Ascending aorta (tissue), 2 donors: ENCODE results near the gene PATJ. TPM values are rescaled to one million over a fixed set of nuclear protein-coding genes. Genes with fewer than 3 reads are reported as not detected.

Experiments used
- DNase-seq, 2 donors: peaks; one replicate each; pipeline ENCODE4 v3.0.0-alpha.2; 2019; ENCODE audit warnings: low spot score in 2 of 2
- H3K27ac ChIP-seq, 2 donors: fragments of 200-600 bp; sonication (generic); one replicate each; pipeline ENCODE4 v1.5.1; 2016 to 2017; ENCODE audit warnings: mild to moderate bottlenecking in 1 of 2
- H3K27me3 ChIP-seq: fragments of 200-600 bp; sonication (generic); one replicate; pipeline ENCODE4 v1.5.1; 2017
- H3K36me3 ChIP-seq, 2 donors: fragments of 200-600 bp; sonication (generic); one replicate each; pipeline ENCODE4 v1.5.1; 2016
- H3K4me1 ChIP-seq, 2 donors: fragments of 200-600 bp; sonication (generic); one replicate each; pipeline ENCODE4 v1.5.1; 2016 to 2017; ENCODE audit warnings: mild to moderate bottlenecking in 1 of 2
- H3K4me3 ChIP-seq, 2 donors: fragments of 200-600 bp; sonication (generic); one replicate each; pipeline ENCODE4 v1.5.1; 2016 to 2017; ENCODE audit warnings: mild to moderate bottlenecking in 1 of 2
- H3K9me3 ChIP-seq, 2 donors: fragments of 200-600 bp; sonication (generic); one replicate each; pipeline ENCODE4 v1.5.1; 2016
- intact Hi-C: fragments of 100-400 bp; cut with DNase I; formaldehyde crosslinking; loops from one replicate; pipeline ENCODE4 v1.15.1; 2023
- total RNA-seq: library from RNA; depleted of rRNA; stranded (reverse); fragments of >200 nt; gene quantifications from one replicate; pipeline ENCODE4 v1.1.0, GENCODE V29; 2016
- TF ChIP-seq, protein P1 (sequence below), 3 experiments: fragments of 200-600 bp in 2 of 3; fragments of 450-650 bp in 1 of 3; sonication (generic) in 2 of 3; IDR thresholded peaks; one replicate each; pipeline ENCODE4 v1.5.1; 2016 to 2019; ENCODE audit warnings: antibody characterized with exemption in 3 of 3, mild to moderate bottlenecking in 1 of 3, moderate library complexity in 1 of 3

The PATJ gene
- total RNA-seq, 1 donor from 2014 or later, result 26.7 TPM

DNA sequence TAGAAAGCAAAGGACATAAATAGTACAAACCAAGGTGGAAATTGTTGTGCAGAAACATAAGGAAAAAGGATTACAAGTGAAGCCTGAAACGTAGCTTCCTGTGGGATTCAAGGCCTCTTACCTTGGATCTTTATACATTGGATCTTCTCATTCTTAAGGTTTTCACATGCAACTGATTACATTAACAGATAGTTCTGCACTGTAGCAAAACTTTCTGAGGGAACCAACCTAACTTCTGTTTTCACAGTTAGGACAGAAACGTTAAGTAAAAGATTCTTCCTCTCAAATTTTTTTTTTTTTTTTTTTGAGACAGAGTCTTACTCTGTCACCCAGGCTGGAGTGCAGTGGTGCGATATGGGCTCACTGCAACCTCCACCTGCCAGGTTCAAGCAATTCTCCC lies 9.6 kb upstream of the PATJ start:
- intact Hi-C loops, result loop anchor here (10.0 kb wide), 1 partner anchor 1248 kb away; no protein-coding TSS in a partner anchor
- no peak for DNase-seq
- Histone ChIP-seq H3K36me3 (no peaks in the 10 kb centered on the region), H3K27ac (no peak overlapping the region), H3K4me1 (no peaks in the 10 kb centered on the region), H3K9me3 (no peaks in the 10 kb centered on the region), H3K27me3 (no peaks in the 10 kb centered on the region), H3K4me3 (no peak overlapping the region)
- TF ChIP-seq, protein P1, sequence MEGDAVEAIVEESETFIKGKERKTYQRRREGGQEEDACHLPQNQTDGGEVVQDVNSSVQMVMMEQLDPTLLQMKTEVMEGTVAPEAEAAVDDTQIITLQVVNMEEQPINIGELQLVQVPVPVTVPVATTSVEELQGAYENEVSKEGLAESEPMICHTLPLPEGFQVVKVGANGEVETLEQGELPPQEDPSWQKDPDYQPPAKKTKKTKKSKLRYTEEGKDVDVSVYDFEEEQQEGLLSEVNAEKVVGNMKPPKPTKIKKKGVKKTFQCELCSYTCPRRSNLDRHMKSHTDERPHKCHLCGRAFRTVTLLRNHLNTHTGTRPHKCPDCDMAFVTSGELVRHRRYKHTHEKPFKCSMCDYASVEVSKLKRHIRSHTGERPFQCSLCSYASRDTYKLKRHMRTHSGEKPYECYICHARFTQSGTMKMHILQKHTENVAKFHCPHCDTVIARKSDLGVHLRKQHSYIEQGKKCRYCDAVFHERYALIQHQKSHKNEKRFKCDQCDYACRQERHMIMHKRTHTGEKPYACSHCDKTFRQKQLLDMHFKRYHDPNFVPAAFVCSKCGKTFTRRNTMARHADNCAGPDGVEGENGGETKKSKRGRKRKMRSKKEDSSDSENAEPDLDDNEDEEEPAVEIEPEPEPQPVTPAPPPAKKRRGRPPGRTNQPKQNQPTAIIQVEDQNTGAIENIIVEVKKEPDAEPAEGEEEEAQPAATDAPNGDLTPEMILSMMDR (IDR thresholded peaks at IDR 0.05), result no peak

DNA sequence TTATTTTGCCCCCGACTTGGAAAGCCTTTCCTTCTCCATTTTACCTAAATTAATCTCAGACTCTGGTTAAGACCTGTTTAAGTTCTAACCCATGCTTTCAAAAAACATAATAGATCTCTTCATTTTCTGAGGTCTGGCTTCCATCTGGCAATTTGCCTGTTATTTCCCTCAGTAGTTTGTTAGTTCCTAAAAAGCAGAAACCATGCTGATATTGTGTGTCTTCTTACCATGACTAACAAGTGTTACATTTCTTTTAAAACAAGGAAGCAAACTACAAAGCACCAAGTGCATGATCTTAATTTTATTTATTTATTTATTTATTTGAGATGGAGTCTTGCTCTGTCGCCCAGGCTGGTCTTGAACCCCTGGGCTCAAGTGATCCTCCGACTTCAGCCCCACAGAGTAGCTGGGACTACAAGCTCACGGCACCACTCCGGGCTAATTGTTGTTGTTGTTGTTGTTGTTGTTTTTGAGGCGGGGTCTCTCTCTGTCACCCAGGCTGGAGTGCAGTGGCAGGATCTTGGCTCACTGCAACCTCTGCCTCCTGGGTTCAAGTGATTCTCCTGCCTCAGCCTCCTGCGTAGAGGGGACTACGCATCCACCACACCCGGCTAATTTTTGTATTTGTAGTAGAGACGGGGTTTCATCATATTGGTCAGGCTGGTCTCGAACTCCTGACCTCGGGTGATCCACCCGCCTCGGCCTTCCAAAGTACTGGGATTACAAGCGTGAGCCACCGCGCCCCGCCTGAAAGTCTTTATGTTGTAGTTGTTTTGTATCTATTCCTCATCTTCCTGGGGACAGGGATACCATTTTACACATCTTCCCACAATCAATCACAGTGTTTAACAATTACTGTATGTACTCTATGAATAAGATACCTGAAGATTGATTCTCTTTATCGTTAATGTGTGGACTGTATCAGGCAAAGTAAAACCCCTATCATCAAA lies 1.3 kb upstream of the PATJ start:
- no peaks in the 10 kb centered on the region for H3K27me3 ChIP-seq
- no peaks in the 10 kb centered on the region for H3K36me3 ChIP-seq
- TF ChIP-seq, protein P1 (IDR thresholded peaks at IDR 0.05), result no peak
- peak overlapping the region; percentile 79 to 94 for H3K4me3 ChIP-seq
- no peaks in the 10 kb centered on the region for H3K9me3 ChIP-seq
- H3K27ac ChIP-seq, result peak overlapping the region; percentile 97 to 99
- H3K4me1 ChIP-seq, result peaks cover 0 to 13% of the 10 kb centered on the region in 2 donors
- intact Hi-C loops, result loop anchor here (5.0 kb wide), 3 partner anchors 96 to 111 kb away; no protein-coding TSS in a partner anchor
- DNase-seq, result no peak

DNA sequence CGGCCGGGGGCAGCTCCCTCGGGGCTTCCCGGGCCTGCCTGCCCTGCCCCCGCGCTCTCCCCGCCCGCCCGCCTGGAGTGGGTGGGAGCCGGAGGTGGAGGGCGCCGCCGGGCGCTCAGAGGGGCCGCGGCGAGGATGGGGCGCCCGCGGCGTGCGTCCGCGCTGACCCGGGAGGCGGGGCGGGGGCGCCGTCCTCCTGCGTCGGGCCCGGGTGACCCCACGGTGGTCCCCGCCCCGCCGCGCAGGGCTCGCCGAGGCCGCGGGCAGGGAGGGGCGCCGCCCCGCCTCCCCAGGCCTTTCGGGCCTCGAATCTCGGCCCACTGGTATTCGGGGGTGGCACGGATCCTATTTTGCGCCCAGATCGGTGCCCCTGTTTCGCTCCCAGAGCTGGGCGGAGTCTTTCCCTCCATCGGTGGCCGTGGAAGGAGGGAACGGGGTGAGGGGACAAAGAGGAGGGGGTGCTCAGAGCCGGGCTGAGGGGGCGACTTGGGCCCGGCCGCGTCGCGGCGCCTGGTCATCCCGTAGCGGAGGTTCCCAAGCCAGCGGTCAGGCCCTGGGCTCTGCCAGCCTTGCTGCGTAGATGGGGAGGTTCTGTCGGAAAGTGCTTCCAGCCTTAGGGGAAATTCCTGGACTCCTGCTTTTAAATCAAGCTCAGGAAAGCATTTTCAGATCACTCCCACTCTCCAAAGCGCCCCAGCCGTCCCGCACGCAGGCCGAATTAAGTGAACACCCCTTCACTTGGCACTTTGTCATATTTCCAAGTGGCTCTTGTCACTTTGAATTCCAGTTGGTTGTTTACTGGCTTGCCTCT lies 545 bp downstream of the PATJ start:
- TF ChIP-seq, protein P1 (IDR thresholded peaks at IDR 0.05), result peak in 1 of 3 experiments; percentile 11
- H3K36me3 ChIP-seq, result no peaks in the 10 kb centered on the region
- H3K4me1 ChIP-seq, result peaks cover 0 to 21% of the 10 kb centered on the region in 2 donors
- peak overlapping the region; percentile 97 to 99 for H3K27ac ChIP-seq
- DNase-seq, result peak in 1 of 2 donors; percentile 75
- intact Hi-C loops, result loop anchor here (1.0 to 5.0 kb wide), 4 partner anchors 18 to 109 kb away; partner anchors contain the start of gene TM2D1
- H3K27me3 ChIP-seq, result no peaks in the 10 kb centered on the region
- H3K9me3 ChIP-seq, result no peaks in the 10 kb centered on the region
- H3K4me3 ChIP-seq, result peak overlapping the region; percentile 79 to 94

DNA sequence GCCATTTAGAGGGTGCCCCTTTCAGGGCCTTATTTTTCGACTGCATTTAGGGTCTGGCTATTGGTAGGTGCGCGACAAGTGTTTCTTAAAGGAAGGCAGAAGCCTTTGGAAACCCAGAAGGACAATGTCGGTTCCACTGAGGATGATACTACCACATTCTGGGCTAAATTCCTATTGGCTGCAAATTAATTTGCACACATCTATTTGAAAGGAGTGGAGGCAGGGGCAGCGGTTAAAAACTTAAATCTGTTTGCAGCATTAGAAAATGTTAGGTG lies 1.1 kb downstream of the PATJ start:
- TF ChIP-seq, protein P1 (IDR thresholded peaks at IDR 0.05), result no peak
- intact Hi-C loops, result loop anchor here (5.0 kb wide), 3 partner anchors 94 to 109 kb away; no protein-coding TSS in a partner anchor
- H3K4me3 ChIP-seq, result peak overlapping the region; percentile 79 to 94
- no peaks in the 10 kb centered on the region for H3K9me3 ChIP-seq
- DNase-seq, result no peak
- peaks cover 0 to 21% of the 10 kb centered on the region in 2 donors for H3K4me1 ChIP-seq
- H3K36me3 ChIP-seq, result no peaks in the 10 kb centered on the region
- H3K27ac ChIP-seq, result peak overlapping the region; percentile 97 to 99
- no peaks in the 10 kb centered on the region for H3K27me3 ChIP-seq

DNA sequence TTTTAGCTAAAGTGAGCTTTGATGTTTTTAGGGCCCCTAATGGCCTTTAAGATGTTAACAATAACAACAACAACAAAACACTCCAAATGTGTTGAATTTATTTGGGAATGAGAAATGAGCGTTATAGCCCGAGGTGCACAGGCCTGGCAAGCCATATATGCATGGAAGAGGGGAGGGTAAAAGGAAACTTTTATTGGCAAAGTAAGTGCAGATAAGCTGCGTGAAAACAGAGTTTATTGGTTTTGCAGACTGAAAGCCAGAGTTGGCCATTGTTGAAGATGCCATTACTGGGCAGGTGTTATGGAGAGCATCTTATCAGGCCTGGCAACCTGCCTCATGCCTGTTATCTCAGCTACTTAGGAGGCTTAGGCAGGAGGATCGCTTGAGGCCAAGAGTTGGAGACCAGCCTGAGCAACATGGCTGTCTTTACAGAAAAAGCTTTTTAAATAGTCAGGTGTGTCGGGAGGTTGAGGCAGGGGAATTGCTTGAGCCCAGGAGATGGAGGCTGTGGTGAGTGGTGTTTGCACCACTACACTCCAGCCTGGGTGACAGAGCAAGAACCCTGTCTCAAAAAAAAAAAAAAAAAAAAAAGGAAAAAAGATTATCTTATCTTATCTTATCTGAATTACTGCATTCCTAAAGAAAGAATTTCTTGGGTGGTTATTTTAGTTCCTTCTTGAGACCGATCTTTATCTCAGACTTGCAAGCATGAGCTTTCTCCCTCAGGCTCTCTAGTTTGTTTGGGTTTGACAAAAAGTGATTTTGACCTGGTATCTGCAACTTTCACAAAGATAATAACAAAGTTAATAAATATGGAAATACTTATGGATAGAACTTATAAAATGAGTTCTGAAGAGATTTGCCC lies 1.7 kb downstream of the PATJ start:
- no peaks in the 10 kb centered on the region for H3K9me3 ChIP-seq
- intact Hi-C loops, result loop anchor here (5.0 kb wide), 3 partner anchors 93 to 108 kb away; no protein-coding TSS in a partner anchor
- peak overlapping the region; percentile 79 to 94 for H3K4me3 ChIP-seq
- H3K27me3 ChIP-seq, result no peaks in the 10 kb centered on the region
- no peak for DNase-seq
- H3K36me3 ChIP-seq, result no peaks in the 10 kb centered on the region
- TF ChIP-seq, protein P1 (IDR thresholded peaks at IDR 0.05), result no peak
- H3K27ac ChIP-seq, result peak overlapping the region; percentile 97 to 99
- peaks cover 0 to 21% of the 10 kb centered on the region in 2 donors for H3K4me1 ChIP-seq
